Coronary artery (tissue), 2 donors: ENCODE data around the gene EWSR1.

ENCODE experiments used
- DNase-seq: peaks from one replicate; pipeline ENCODE4 v3.0.0-alpha.2; 2017; ENCODE audit warnings: low spot score
- H3K27ac ChIP-seq, 2 donors: fragments of 200-600 bp; sonication (generic); one replicate each; pipeline ENCODE4 v1.5.1; 2016 to 2019
- H3K4me3 ChIP-seq: fragments of 200-600 bp; sonication (generic); 2 replicates; pipeline ENCODE4 v1.5.1; 2016; ENCODE audit warnings: mild to moderate bottlenecking, moderate library complexity
- CTCF ChIP-seq: fragments of 200-600 bp; sonication (generic); IDR thresholded peaks from one replicate; pipeline ENCODE4 v1.5.1; 2019; ENCODE audit warnings: antibody characterized with exemption

The EWSR1 gene

DNA sequence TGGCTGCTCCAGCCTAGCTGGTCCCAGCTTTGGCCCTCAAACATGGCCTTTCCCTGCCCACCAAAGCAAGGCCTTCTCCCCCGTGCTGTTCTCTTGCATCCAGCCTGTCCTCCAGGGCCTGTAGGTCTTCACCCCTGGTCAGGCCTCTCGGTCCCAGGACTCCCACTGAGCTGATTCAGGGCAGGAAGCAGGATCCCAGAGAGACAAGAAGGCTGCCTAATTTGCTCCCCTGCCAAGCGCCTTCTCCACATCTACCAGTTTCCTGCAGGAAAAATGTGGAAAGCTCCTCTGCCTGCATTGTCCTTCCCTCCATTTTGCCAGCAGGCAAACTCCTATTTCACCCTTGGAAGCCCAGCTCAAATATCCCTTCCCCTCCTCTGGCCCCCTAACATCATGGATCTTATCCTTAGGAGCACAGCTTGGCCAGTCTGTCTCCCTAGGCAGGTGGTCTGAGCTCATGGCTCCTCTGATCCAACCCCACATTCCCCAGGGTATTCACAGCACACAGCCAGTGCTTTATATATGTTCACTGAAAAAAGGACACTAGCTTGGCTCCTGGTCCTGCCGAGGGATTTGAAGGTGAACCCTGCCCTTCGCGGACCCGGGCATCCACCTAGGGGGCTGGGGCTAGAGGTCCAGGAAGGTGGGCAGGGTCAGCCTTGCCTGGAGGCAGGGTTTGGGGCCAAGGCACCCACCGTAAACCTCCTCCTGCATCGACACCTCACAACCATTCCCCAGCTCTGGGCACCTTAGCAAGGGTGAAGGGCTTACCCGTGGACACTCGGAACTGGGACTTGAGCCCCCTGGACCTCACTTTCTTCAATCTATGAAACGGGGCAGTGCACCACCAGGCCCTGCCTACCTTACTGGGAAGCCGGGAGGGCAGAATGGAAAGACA lies 1.3 kb upstream of the EWSR1 start:
- H3K4me3 ChIP-seq: peak overlapping the region; percentile 84
- no peak for DNase-seq
- TF ChIP-seq CTCF: no peak

DNA sequence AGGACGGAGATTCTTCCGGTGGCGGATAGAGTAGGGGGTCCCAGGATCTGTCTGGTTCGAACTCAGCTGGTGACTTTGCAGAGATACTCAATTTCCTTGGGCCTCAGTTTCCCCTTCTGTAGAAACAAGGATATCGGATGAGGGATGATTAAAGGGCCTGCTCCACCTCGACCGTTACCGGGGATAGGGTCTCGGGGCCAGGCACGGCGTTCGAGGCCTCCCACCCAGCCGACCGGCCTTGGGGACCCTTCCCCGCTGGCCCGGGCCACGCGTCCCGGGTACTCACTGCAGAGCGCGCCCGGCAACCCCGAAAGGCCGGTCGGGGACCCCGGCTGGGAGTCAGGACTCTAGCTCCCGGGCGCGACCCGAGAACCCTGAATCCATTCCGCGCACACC lies 608 bp upstream of the EWSR1 start:
- Histone ChIP-seq H3K27ac (peak overlapping the region; percentile 97 to 98), H3K4me3 (peak overlapping the region; percentile 84)
- no peak for DNase-seq
- no peak for TF ChIP-seq CTCF

More for the DNA sequence above, 1.3 kb upstream of the EWSR1 start:
- H3K27ac ChIP-seq: peak overlapping the region; percentile 97 to 98

DNA sequence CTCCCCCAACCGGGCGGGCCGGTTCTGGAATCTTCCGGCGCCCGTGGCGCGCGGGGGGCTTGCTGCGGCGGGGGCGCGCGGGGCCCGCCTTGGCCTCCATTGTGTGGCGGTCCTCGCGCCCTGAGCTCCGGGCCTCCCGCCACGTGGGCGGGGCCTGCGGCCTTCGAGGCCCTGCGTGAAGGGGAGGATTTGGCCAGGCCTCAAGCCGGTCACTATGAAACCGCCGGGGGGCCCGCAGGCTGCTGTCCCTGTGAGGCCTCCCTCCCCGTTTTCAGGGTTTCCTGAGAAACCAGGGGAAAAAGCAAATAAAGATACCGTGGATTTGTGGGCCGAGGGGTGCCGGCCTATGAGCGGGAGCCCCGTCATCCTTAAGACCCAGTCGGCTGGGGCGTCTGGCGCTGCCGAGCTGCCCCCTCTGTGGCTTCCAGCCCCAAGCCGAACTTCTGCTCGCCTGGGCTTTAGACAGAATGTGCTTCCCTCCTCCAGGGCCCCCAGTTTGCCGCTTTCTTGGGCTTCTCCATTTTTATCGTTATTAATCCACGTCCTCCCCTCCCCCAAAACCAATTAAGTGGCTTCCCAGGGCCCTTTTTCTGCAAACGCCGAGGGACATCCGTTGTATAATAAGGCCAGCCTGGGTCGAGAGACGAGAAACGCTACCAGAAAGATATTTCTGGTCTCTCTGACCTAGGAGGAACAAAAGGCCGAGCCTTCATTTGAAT lies 602 bp downstream of the EWSR1 start:
- no peak for TF ChIP-seq CTCF
- Histone ChIP-seq H3K4me3 (peak overlapping the region; percentile 84), H3K27ac (peak overlapping the region; percentile 97 to 98)
- DNase-seq: no peak

- Histone ChIP-seq H3K27ac (peak overlapping the region; percentile 97 to 98), H3K4me3 (peak overlapping the region; percentile 84)
- TF ChIP-seq CTCF: no peak
- no peak for DNase-seq
Measured at GRCh38 chr22:29269230-29269604, 1.1 kb downstream of the EWSR1 start.

DNA sequence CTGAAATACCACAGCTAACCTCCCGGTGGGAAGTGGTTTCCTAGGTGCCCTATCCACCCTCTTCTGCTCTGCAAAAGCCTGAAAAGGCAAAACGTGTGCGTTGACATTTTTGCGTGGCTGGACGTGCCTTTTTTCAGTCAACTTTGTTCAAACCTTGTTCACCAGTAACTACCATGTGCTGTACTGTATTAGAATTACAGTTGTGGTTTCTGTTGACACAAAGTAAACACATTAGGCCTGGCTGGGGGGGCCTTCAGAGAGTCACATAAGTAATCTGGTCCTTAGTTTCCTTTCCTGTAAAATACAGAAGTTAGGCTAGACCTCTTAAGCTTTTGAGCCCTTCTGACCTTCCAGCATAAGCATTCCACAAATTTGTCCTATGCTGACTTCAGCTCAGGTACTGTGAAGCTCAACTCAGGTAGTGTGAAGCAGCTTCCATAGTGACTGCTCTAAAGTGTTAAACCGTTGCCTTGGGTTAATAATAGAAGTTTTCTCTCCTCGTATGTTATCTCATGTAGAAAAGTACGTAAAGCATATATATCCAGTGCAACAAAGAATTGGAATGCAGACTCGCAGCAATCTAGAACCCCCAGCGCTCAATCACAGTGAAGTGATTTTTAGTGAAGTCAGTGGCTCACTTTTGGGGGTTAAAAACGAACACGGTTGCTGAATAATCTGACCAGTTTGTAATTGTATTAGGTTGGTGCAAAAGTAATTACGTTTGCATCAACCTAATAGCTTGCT lies 1.8 kb downstream of the EWSR1 start:
- TF ChIP-seq CTCF: no peak
- H3K27ac ChIP-seq: peak overlapping the region; percentile 97 to 98
- peak overlapping the region; percentile 84 for H3K4me3 ChIP-seq
- DNase-seq: no peak

DNA sequence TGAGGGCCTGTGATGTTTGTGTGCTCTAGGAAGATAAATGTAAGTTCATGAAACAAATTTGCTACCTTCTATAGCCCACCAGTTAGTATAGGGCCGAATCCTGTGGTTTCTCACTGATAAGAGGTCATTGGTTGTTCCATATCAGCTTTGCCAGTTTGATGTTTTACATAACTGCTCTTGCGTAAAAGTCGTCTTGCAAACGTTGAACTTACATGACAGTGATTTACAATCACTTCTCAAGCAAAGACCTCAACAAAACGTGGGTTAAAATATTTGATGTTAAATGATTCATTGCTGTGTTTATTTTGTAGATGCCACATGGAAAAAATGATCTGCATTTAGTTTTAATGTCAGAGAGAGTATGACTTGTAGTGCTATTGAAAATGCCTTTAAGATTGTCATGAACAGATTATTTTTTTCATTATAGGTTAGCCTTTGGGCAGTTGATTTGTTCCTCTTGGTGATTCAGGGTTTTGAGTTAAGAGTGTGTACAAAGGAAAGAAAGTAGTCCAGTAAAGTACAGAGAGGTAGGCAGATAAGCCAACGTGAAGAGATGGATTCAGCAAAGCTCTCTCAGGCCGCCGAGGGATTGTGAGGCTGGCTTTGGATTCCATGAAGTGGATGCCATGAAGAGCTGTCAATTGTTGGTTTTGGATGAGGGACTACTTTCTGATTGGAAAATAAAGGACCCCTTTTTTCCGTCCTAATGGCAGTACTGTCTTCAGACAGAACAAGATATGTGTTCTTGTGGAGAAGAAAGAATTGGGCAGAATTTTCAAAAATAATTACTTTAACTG lies 2.6 kb downstream of the EWSR1 start:
- DNase-seq: no peak
- peak overlapping the region in 1 of 2 donors; percentile 98 for H3K27ac ChIP-seq
- TF ChIP-seq CTCF: no peak
- peak overlapping the region; percentile 84 for H3K4me3 ChIP-seq
